HG03066 (cell line): Measurements from ENCODE around the gene BOK.
"Not testable (repeated sequence)": the region's sequence is repeated elsewhere in the genome, so short reads cannot be mapped to it uniquely, and the experiment has no call there.

Experiments
- ATAC-seq: cut with Tn5 transposase; IDR thresholded peaks from one replicate; pipeline ENCODE4 v1.9.1; 2021; ENCODE audit warnings: low read depth; ENCODE audit not compliant: unreplicated experiment

The BOK gene

GRCh38 chr2:241554610-241555322 lies 3.8 kb upstream of the BOK start:
- ATAC-seq, result no peak

DNA sequence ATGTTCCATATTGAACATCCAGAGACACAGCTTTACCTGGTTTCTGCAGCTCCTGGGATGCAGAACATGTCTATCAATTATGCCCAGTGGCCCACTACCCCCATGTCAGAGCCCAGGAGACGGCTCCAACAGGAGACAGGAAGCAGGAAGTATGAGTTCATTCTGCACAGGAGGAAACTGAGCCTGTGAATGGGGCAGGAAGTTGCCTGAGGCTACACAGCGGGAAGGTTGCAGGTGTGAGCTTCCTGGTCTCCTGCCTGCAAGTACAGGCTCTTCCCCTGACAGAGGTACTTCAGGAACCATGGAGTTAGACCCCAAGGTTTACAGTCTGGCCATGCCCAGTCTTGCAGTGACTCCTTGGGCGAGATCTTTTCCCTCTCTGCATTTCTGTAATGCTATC lies 2.8 kb upstream of the BOK start:
- no peak for ATAC-seq

GRCh38 chr2:241556746-241557145 lies 1.8 kb upstream of the BOK start:
- ATAC-seq, result no peak

- no peak for ATAC-seq
These were observed 997 bp downstream of the BOK start for GRCh38 chr2:241559323-241560161.

GRCh38 chr2:241560162-241560882 lies 1.8 kb downstream of the BOK start:
- ATAC-seq, result no peak

DNA sequence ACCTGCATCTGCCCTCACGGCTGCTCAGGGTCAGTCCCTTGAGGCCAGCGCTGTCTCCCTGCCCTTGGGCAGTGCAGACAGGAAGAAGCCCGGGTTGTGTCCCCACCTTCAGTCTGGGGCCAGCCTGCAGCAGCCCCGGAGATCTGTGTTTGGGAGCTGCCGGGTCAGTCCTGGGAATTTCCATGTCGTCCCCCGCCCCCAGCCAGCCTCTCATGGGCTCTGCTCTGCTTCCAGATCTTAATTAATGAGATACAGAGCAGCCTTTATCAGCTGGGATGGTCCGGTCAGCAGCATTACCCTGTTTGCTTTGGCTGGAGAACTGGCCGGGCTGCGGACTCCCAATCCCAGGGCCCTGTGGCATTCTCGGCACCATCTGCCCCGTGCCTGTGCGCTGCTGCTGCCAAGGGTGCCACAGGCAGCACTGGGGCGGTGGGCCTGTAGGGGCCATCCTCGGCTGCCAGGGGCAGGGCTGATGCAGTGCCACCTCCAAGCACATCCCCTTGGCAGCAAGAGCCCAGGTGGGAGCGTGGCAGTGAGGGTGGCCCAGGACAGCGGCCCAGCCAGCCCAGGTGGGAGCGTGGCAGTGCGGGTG lies 2.4 kb downstream of the BOK start:
- no peak for ATAC-seq

DNA sequence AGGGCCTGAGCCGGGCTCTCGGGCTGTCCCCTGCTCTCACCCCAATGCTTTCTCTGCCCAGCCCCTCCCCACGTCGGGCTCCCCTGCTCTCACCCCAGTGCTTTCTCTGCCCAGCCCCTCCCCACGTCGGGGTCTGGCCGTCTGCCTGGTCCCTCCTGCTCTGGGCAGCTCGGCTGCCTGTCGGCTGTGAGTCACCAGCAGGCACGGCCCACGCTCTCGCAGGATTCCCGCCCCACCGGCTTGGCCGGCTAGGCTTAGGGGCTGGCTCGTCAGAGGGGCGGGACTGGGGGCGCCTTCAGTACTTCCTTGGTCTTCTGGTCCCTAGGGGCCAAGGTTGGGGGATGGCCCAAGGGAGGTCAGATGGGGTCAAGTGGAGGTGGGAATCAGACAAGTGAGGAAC lies 3.3 kb downstream of the BOK start:
- no peak for ATAC-seq

DNA sequence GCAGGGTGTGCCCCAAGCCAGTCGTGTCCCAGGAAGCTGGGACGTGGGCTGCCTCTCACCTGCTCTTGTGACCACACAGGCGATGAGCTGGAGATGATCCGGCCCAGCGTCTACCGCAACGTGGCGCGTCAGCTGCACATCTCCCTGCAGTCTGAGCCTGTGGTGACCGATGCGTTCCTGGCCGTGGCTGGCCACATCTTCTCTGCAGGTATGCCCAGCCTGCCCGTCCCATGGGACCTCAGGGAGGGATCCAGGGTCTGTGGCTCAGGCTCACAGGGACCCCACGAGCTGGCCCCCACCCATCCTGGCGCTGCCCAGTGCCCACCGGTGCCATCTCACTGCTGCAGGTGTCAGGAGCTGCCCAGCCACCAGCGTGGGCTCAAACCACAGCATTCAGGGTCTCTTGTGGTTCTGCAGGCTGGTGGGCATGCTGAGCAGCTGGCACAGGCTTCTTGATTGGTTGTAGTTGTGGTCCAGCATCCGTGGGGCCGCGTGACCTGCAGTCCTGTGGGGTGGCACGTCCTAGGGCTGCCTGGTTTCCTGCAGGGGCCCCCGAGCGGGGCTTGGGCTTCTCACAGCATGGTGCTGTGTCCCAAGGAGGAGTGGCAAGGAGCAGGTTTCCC lies 3.8 kb downstream of the BOK start:
- no peak for ATAC-seq

DNA sequence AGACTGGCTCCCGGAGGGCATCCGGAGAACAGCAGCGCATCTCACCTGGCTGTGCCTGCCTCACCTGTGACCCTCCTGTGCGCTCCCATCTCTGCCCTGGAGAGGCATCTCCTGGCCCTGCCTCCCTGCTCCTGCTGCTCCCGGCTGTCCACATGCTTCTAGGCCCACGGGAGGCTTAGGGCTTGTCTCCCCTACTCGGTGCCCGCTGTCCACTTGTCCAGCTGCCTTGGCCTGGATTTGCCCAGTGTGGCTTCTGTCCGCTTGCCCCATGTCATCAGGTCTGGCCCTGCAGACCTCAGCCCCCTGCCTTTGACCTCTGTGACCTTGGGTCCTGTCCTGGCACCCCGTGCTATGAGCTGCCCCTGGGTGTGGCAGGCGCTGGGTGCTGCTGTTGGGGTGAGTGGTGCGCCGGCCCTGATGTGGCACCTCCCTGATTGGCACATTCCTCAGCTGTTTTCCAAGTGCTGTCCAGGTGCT lies 4.5 kb downstream of the BOK start:
- ATAC-seq, result no peak

DNA sequence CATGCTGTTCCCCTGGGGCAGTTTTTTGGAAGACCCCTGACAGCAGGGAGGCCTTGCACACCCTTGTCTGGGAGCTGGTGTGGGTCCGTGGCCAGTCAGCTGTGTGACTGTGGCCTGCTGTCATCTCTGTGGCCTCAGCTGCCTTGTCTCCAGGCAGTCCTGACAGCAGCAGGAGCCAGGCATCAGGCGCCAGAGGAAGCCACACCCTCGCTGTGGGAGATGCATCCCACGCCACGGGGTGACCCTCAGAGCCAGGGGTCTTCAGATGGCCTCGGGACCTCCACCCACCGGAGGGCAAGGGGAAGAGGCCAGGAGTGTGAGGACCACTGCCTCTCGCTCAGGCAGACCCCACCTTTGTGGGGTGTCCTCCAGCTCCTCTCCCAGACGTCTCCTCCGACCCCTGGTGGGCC lies 5.0 kb downstream of the BOK start:
- no peak for ATAC-seq

- ATAC-seq, result no peak
These were observed 5.5 kb downstream of the BOK start for GRCh38 chr2:241563981-241564595.

DNA sequence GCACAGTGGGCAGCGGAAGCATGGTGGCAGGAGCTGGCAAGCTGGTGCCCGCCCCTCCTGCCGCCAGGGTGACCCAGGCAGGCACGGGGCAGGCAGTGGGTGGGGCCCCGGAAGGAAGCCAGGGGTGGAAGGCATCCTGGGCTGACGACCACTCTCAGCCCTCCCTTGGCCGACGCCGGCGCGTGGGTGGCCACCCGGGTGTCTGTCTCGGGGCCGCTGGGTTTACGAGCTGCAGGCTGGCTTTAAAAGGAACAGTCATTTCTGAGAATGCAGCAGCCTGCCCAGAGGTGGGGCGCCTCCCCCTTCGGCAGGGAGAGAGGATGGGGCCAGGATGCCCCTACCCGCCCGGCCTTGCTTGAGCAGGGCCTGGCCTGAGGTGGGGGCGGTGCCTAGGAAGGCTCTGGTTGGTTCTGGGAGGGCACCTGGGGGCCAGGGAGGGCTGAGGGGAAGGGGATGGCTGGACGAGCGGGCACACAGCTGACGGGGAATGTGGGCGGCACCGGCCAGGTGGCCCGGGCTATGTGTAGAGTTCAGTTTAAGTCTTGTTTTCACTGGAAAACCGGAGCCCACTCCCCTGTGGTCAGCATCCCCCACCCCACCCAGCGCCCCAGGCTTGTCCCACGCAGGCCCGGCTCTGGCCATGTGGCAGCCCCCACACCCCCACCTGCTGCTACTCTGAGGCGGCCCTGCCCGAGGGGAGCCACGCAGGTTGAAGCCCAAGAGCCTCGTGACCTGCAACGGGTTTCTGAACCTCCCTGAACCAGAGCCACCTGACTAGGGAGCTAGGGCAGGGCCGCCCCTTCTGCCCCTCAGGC lies 6.3 kb downstream of the BOK start:
- no peak for ATAC-seq

DNA sequence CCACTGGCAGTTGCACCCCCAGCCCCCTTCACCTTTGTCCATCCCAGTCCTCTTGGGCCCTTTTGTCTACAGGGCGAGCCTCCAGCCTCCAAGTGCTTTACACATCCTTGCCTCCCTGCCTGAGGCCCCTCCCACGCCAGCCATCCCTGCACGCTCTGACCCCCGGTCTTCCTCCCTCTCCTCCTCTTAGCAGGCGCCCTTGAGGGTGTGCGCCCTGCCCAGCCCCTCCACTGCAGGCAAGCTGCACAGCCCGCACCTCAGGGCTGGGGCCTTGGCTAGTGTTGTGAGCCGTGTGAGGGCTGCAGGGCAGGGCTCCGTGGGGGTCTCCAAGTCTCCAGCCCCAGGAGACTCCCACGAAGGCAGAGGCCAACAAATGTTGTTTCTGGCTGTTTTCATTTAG lies 6.9 kb downstream of the BOK start:
- no peak for ATAC-seq

- ATAC-seq, result not testable (repeated sequence)
These were observed 7.5 kb downstream of the BOK start for GRCh38 chr2:241566021-241566420.

DNA sequence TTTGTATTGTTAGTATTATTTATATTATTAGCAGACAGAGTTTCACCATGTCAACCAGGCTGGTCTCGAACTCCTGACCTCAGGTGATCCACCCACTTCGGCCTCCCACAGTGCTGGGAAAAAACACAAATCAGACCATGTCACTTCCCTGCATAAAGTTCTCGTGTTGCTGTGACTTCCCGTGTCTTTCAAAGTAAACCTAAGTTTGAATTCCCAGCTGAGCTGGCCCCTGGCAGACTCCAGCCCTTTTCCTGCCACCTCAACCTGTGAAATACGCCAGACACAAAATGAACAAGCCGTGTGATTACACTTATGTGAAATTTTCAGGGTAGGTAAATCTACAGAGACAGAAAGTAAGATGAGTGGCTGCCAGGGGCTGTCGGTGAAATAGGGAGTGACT lies 7.9 kb downstream of the BOK start:
- ATAC-seq, result no peak

DNA sequence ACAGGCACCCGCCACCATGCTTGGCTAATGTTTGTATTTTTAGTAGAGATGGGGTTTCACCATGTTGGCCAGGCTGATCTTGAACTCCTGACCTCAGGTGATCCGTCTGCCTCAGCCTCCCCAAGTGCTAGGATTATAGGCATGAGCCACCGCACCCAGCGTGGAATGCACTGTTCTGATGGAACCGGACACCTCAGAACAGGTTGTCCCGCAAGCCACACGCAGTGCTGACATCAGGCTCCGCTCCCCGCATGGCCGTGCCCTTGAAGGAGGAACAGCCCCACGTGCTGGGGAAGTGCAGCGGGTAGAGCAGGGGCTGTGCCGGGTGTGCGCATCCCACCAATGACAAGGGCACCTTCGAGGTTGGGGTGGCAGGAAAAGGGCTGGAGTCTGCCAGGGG lies 8.7 kb downstream of the BOK start:
- ATAC-seq, result not testable (repeated sequence)

DNA sequence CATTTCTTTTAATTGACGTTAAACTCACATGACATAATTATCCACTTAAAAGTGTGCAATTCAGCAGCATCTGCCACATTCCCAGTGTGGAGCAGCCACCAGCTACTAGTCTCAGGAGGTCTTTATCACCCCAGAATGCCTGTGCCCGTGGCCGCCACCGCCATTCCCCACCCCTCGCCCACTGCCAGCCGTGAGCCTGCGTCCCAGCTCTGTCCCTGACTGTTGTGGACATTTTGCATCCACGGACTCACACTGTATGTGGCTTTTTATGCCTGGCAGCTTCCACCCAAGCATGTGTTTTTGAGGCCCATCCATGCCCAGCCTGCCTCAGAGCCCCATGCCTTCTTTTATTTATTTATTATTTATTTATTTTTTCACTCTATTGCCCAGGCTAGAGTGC lies 9.2 kb downstream of the BOK start:
- no peak for ATAC-seq

DNA sequence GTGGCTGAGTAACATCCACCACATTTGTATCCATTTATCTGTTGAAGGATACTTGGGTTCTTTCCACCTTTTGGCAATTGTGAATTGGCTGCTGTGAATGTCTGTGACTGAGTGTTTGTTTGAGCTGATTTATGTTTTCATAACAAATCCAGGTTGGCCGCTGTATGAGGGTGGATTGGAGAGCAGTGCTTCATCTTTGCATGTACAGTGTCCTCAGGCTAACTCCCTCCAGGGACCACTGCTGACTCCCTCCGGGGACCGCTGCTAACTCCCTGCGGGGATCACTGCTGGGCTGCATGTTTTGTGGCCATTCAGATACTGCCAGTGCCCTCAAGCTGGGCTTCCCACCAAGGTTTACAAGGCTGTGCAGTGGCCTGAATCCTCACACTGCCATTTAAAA lies 10.2 kb downstream of the BOK start:
- no peak for ATAC-seq

GRCh38 chr2:241569831-241570281 lies 11.3 kb downstream of the BOK start:
- no peak for ATAC-seq
